Rectal smooth muscle tissue (tissue), 1 donor: ENCODE measurements around the gene CTIF.
A peak's percentile ranks its signal among the peaks of the same experiment; 100 is the strongest.

ENCODE experiments used
- H3K27ac ChIP-seq: one replicate; pipeline ENCODE4 v1.7.0; 2013; ENCODE audit warnings: low read depth, low read length, inconsistent platforms
- H3K27me3 ChIP-seq: one replicate; pipeline ENCODE4 v1.7.0; 2013; ENCODE audit warnings: low read length; ENCODE audit not compliant: control insufficient read depth, insufficient read depth
- H3K36me3 ChIP-seq: one replicate; pipeline ENCODE4 v1.7.0; 2013; ENCODE audit warnings: low read length; ENCODE audit not compliant: control insufficient read depth, insufficient read depth
- H3K4me1 ChIP-seq: one replicate; pipeline ENCODE4 v1.7.0; 2013; ENCODE audit warnings: low read length; ENCODE audit not compliant: control insufficient read depth, insufficient read depth
- H3K4me3 ChIP-seq: one replicate; pipeline ENCODE4 v1.7.0; 2013; ENCODE audit warnings: low read length
- H3K9ac ChIP-seq: one replicate; pipeline ENCODE4 v1.7.0; 2013; ENCODE audit warnings: low read length

CTIF gene

GRCh38 chr18:48547531-48547981 lies 8.7 kb downstream of the CTIF start:
- peak overlapping the region; percentile 82 for H3K27ac ChIP-seq
- peaks cover 50% of the 10 kb centered on the region for H3K4me1 ChIP-seq
- H3K36me3 ChIP-seq = no peaks in the 10 kb centered on the region
- no peaks in the 10 kb centered on the region for H3K27me3 ChIP-seq
- no peak overlapping the region for H3K4me3 ChIP-seq
- no peak overlapping the region for H3K9ac ChIP-seq

DNA sequence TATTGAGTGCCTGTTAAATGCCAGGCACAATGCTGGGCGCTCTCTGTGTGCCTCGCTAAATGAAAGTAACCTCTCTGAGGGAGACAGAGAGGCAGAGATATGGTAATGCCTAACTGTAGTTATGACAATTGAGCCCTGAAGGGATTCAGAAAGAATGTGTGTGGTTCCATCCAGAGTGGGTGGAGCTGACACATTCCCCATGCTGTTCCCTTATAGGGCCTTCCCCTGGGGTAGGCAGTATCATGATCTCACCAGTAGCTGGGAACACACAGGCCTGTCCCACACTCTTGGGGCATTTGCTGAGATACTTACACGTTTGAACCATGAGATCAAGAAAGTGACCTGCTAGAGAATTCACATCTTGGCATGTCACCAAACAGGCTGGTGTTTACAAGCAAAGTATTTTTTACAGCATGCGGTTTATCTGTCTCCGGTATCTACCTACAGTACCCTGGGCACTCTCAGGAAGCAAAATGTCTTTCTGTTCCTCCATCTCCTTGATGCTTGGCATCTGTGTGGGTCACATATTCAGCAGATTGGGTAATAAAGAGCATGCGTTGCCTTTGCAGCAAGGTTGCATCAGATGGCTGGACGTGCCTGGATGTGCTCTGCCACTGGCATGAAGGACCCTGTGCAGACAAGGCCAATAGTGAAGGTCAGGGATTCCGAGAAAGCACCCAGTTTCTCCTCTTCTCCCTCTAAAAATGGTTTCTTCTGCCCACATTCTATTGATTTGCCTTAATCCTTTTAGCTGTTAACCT lies 9.4 kb downstream of the CTIF start:
- H3K27me3 ChIP-seq = no peaks in the 10 kb centered on the region
- peak overlapping the region; percentile 82 for H3K27ac ChIP-seq
- H3K9ac ChIP-seq = no peak overlapping the region
- peaks cover 50% of the 10 kb centered on the region for H3K4me1 ChIP-seq
- H3K36me3 ChIP-seq = no peaks in the 10 kb centered on the region
- no peak overlapping the region for H3K4me3 ChIP-seq

DNA sequence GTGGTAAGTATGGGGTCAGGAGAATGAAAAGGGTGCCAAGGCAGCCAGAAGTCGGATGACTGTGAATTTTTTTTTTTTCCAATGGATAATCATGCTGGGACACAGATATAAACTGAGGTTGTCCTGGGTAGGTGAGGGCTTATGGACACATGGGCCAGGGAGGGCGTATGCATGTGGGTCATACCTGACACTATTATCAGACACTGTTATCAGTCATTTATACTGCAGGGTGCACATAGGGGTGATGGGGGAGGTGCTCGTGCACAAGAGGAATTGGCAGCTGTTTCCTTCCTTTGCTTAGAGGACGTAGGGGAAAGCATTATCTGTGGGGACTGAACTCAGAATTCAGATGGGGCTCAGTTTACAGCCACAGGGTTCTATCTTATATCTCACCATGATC lies 10.1 kb downstream of the CTIF start:
- Histone ChIP-seq H3K4me1 (peaks cover 50% of the 10 kb centered on the region), H3K27me3 (no peaks in the 10 kb centered on the region), H3K9ac (no peak overlapping the region), H3K36me3 (no peaks in the 10 kb centered on the region), H3K4me3 (no peak overlapping the region), H3K27ac (peak overlapping the region; percentile 82)

DNA sequence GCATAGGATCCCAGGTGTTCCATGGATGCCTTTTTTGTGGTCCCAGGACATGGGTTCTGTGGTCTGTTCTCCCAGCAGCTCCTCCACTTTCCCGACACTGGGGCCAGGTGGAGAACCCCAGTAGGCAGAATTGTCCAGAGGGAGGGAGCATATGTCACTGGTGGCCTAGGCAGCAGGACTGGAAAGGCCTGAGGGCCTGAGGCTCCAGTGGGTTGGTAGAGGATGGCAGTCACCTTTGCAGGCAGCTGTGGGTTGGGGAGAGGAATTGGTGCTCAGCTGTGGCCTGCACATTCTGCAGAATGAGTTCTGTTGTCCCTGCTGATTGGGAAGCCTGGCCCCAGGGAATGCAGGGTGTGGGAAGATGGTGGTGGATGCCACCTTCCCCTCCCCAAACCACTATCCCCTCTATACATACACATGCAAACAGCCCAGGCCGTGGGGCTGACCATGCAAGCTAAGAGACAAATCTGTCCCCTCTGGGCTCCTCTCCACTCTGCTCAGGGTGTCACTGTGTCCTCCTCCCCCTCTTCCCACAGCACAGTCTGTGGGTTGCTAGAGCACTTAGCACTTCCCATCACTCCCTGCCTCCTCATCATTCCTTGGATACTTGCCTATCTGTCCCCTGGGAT lies 11.4 kb downstream of the CTIF start:
- Histone ChIP-seq H3K9ac (no peak overlapping the region), H3K36me3 (no peaks in the 10 kb centered on the region), H3K4me1 (peaks cover 38% of the 10 kb centered on the region), H3K27ac (no peak overlapping the region), H3K4me3 (no peak overlapping the region), H3K27me3 (no peaks in the 10 kb centered on the region)

DNA sequence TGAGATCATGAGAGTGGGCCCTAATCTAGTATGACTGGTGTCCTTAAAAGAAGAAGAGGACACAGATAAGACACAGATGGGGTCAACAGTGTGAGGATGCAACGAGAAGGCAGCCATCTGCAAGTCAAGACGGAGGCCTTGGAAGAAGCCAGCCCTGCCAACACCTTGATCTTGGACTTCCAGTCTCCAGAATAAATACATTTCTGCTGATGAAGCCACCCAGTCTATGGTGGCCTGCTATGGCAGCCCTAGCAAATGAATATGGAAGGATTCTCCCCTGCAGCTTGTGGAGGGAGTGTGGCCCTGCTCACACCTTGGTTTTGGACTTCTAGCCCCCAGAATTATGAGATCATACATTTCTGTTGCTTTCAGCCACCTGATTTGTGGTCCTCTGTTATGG lies 12.3 kb downstream of the CTIF start:
- no peak overlapping the region for H3K9ac ChIP-seq
- H3K36me3 ChIP-seq = no peaks in the 10 kb centered on the region
- no peak overlapping the region for H3K4me3 ChIP-seq
- no peak overlapping the region for H3K27ac ChIP-seq
- no peaks in the 10 kb centered on the region for H3K27me3 ChIP-seq
- peaks cover 34% of the 10 kb centered on the region for H3K4me1 ChIP-seq

GRCh38 chr18:48552130-48552529 lies 13.3 kb downstream of the CTIF start:
- Histone ChIP-seq H3K36me3 (no peaks in the 10 kb centered on the region), H3K27ac (no peak overlapping the region), H3K27me3 (no peaks in the 10 kb centered on the region), H3K9ac (no peak overlapping the region), H3K4me3 (no peak overlapping the region), H3K4me1 (peaks cover 26% of the 10 kb centered on the region)

DNA sequence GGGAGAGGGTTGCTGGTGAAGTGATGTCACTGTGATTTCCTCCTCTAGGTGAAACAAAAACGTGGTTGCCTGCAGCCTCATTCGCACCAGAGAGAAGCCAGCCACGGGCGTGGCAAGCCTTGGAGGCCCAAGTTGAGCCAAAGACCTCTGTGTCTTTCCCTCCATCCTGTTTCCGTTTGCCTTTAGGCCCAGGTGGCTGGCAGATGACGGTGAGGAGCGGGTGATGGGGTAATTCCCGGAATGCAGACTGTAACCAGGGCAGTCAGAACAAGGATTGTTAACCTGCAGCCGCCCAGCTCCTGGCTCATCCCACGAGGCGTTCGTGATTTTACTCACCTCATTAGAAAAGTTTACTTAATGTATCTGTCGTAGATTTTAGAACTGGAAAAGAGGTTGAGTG lies 14.4 kb downstream of the CTIF start:
- H3K9ac ChIP-seq = no peak overlapping the region
- H3K4me3 ChIP-seq = no peak overlapping the region
- no peaks in the 10 kb centered on the region for H3K27me3 ChIP-seq
- H3K36me3 ChIP-seq = no peaks in the 10 kb centered on the region
- H3K27ac ChIP-seq = no peak overlapping the region
- H3K4me1 ChIP-seq = peaks cover 18% of the 10 kb centered on the region

DNA sequence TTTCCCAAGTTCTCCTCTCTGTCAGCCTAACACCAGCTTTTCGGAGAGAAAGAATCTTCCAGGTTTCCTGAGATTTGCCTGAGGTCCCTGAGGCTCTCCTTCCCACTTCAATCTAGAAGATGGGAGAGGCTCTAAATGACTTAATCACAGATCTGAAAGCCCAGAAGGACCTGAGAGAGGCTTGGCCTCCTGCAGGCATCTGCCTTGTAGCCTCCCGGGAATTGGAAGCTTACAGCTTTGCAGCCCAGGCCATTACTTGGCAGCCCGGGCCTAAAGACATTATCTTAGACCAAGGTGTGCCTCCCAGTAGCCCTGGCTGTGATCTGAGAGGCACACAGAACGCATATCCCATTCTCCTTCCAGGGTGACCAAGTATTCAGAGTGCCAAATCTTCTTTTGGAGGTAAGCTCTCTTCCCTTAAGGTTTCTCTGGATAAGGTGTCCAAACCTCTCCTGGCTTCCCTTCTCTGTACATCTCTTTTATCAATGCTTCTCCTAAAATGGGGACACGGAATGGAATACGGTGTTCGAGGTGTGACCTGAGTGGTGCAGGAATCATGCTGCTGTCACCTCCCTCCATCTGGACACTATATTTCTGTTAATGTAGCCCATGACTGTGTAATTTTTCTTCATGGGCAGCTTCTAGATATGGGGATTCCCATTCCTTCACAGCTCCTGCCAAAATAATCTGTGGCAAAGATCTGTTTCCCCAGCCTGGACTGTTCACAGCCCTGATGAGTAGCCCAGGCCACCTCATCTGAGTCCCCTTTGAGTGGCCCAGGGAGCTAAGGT lies 16.0 kb downstream of the CTIF start:
- Histone ChIP-seq H3K4me3 (no peak overlapping the region), H3K4me1 (peaks cover 10% of the 10 kb centered on the region), H3K36me3 (no peaks in the 10 kb centered on the region), H3K9ac (no peak overlapping the region), H3K27me3 (no peaks in the 10 kb centered on the region), H3K27ac (no peak overlapping the region)

- Histone ChIP-seq H3K36me3 (no peaks in the 10 kb centered on the region), H3K4me1 (peaks cover 10% of the 10 kb centered on the region), H3K9ac (no peak overlapping the region), H3K27me3 (no peaks in the 10 kb centered on the region), H3K4me3 (no peak overlapping the region), H3K27ac (peak overlapping the region; percentile 49)
These were observed 16.7 kb downstream of the CTIF start for GRCh38 chr18:48555465-48555995.

GRCh38 chr18:48557640-48558174 lies 18.9 kb downstream of the CTIF start:
- Histone ChIP-seq H3K27me3 (no peaks in the 10 kb centered on the region), H3K27ac (peak overlapping the region; percentile 27), H3K4me1 (peaks cover 23% of the 10 kb centered on the region)

GRCh38 chr18:48558248-48558647 lies 19.4 kb downstream of the CTIF start:
- peak overlapping the region; percentile 15 for H3K27ac ChIP-seq

More at GRCh38 chr18:48557640-48558174, 18.9 kb downstream of the CTIF start:
- Histone ChIP-seq H3K4me3 (no peak overlapping the region), H3K9ac (no peak overlapping the region), H3K36me3 (no peaks in the 10 kb centered on the region)

GRCh38 chr18:48560491-48560890 lies 21.7 kb downstream of the CTIF start:
- H3K4me3 ChIP-seq = no peak overlapping the region
- H3K4me1 ChIP-seq = peaks cover 23% of the 10 kb centered on the region
- H3K27me3 ChIP-seq = no peaks in the 10 kb centered on the region
- H3K9ac ChIP-seq = no peak overlapping the region
- no peaks in the 10 kb centered on the region for H3K36me3 ChIP-seq
- H3K27ac ChIP-seq = no peak overlapping the region

More at GRCh38 chr18:48558248-48558647, 19.4 kb downstream of the CTIF start:
- H3K4me1 ChIP-seq = peaks cover 25% of the 10 kb centered on the region
- H3K36me3 ChIP-seq = no peaks in the 10 kb centered on the region
- H3K9ac ChIP-seq = no peak overlapping the region
- no peaks in the 10 kb centered on the region for H3K27me3 ChIP-seq
- no peak overlapping the region for H3K4me3 ChIP-seq
